ENCODE measurements around the gene ZNF580.

GRCh38 chr19:55670280-55671053, 29.7 kb downstream of the ZNF580 start:
- TF ChIP-seq MAX (IDR thresholded peaks at IDR 0.05) (peak; percentile 29), EP300 (IDR thresholded peaks at IDR 0.05; ENCODE audit: borderline replicate concordance) (peak; percentile 87), EGR1 (IDR thresholded peaks at IDR 0.05) (no peak), REST (IDR thresholded peaks at IDR 0.05; ENCODE audit: low read depth) (no peak), NFIC (IDR thresholded peaks at IDR 0.05) (peak; percentile 71), RAD21 (IDR thresholded peaks at IDR 0.05; ENCODE audit: low read depth) (no peak), YY1 (IDR thresholded peaks at IDR 0.05; ENCODE audit: low read depth) (0 out of 2 replicates have a peak, but pooled peaks have one; percentile 21), TAF1 (IDR thresholded peaks at IDR 0.05; ENCODE audit: low read depth) (no peak), CREB1 (IDR thresholded peaks at IDR 0.05; ENCODE audit: low read depth) (no peak), CEBPB (IDR thresholded peaks at IDR 0.05) (no peak)

Measured in Ishikawa (cell line).